HG03565 (cell line): Measurements from ENCODE around the gene PET100.
"Not testable (repeated sequence)": the region's sequence is repeated elsewhere in the genome, so short reads cannot be mapped to it uniquely, and the experiment has no call there.

ENCODE experiments used
- ATAC-seq: cut with Tn5 transposase; IDR thresholded peaks from one replicate; pipeline ENCODE4 v1.9.1; 2021; ENCODE audit warnings: mild to moderate bottlenecking, moderate library complexity; ENCODE audit not compliant: unreplicated experiment

Gene PET100

DNA sequence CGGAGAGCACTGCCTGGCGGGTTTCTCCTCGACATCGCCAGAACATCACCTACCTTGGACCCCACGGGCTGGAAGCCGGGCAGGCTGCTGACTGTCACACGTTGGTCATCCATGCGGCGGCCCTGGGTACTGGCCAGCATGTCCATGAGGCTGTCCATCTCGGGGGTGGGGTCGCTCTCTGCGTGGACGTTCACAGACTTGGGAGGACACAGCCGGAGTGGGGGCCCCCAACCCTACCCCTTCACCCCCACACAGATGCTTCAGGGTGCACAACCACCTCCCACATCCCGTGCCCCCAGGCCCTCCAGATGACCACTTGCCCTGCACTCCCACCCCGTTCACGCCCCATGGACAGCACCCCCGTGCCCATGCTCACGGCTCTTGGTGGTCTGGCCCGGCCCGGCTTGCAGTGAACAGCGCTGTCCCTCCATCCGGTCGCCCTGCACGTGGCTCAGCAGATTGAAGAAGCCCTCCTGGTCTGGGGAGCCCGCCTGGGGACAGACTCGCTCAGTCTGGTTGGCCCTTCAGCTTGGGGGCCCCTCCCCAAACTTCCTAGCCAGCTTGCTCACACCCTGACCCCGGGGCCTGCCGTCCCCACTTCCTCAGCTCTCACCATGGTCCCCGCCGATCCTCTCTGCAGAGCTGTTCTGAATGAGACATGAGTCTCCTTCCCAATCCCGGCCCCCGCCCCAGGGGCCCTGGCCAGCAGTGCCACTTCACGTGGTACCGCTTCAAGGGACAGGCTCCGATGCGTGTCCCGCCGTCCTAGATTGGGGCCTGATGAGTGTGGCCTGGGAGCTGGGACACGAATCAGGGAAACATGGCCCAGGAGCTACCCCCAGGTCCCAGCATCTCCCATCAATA is 3.0 kb downstream of the PET100 start:
- no peak for ATAC-seq

- ATAC-seq, result no peak
Measured at GRCh38 chr19:7633698-7634097, 4.1 kb downstream of the PET100 start, which contains the start of gene PCP2. Gene PCP2 (minus strand): TSS chr19:7633719. CDS start chr19:7633457, 262 bp downstream.

- no peak for ATAC-seq
Measured at GRCh38 chr19:7635670-7636069, 6.1 kb downstream of the PET100 start.

DNA sequence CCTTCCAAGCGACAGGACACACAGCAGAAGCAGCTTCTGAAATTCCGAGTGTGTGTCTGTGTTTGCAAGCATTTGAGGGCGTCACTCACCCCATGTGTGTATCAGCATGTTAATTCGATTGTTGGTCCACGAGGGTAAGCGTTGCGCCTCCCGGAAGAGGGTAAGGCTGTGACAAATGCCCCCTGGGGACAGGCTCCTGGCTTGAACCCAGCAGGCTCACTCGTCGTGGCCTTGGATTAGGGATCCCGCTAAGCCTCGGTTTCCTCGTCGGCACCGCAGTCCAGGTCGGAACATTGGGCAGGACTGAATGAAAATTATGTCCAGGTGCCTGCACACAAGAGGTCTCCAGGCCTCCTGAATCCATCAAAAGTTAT is 6.7 kb downstream of the PET100 start:
- ATAC-seq, result no peak

- ATAC-seq, result peak; percentile 50
Measured at GRCh38 chr19:7636691-7637373, 7.2 kb downstream of the PET100 start, which contains the start of gene STXBP2. Gene STXBP2 (plus strand): TSS chr19:7637110. CDS start chr19:7637150, 40 bp downstream.

GRCh38 chr19:7637374-7638256 is 8.0 kb downstream of the PET100 start:
- ATAC-seq, result no peak

DNA sequence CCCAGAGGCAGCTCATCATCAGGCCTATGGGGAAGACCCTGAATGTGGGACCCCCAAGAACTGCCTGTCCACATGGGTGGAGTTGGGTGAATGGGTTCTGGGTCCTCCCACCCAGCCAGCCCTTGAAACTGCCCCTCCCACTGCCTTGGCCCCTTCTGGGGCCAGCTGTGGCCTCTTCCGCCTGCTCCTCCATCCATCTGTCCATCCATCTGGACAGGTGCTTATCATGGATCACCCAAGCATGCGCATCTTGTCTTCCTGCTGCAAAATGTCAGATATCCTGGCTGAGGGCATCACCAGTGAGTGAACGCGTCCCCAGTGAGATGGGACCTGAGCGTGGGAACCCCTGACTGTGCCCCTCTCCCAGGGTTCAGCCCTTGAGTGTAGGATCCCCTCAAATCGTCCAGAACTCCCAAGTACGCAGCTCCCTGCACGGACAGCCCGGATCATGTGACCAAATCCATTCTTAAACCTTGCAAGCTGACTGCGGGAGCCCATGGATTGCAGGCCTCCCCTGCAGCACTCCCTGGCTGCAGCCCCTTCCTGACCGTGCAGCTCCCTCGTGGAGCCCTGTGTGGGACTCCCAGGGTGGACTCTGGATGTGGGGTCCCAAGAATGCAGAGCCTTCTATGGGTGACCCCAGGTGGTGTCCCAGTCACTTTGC is 9.3 kb downstream of the PET100 start:
- no peak for ATAC-seq

- ATAC-seq, result no peak
Measured at GRCh38 chr19:7639863-7640348, 10.3 kb downstream of the PET100 start.

GRCh38 chr19:7640803-7641202 is 11.2 kb downstream of the PET100 start:
- ATAC-seq, result no peak

- ATAC-seq, result no peak
Measured at GRCh38 chr19:7641290-7642276, 12.0 kb downstream of the PET100 start.

DNA sequence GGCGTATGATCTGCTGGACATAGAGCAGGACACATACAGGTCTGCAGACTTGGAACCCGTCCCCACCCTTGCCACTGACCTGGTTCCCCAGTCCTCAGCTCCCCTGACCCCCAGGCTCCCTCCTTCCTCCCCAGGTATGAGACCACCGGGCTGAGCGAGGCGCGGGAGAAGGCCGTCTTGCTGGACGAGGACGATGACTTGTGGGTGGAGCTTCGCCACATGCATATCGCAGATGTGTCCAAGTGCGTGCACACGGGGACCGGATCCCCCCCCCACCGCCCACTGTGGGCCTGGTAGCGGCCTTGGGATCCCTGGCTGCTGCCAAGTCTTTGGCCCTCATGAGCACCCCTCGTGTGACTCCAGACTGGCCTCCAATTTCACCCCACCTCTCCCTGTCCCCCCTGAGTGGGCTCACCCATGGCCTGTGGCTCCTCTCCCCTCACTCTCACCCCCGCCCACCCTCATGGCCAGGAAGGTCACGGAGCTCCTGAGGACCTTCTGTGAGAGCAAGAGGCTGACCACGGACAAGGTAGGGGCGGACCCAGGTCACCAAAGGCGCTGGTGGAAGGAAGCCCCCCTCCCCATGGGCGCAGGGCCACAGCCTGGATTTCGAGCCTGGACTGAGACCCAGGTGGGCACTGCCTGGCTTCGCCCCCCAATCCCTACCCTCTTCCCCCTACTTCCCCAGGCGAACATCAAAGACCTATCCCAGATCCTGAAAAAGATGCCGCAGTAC is 12.9 kb downstream of the PET100 start:
- no peak for ATAC-seq

- ATAC-seq, result no peak
Measured at GRCh38 chr19:7643031-7643415, 13.4 kb downstream of the PET100 start.

DNA sequence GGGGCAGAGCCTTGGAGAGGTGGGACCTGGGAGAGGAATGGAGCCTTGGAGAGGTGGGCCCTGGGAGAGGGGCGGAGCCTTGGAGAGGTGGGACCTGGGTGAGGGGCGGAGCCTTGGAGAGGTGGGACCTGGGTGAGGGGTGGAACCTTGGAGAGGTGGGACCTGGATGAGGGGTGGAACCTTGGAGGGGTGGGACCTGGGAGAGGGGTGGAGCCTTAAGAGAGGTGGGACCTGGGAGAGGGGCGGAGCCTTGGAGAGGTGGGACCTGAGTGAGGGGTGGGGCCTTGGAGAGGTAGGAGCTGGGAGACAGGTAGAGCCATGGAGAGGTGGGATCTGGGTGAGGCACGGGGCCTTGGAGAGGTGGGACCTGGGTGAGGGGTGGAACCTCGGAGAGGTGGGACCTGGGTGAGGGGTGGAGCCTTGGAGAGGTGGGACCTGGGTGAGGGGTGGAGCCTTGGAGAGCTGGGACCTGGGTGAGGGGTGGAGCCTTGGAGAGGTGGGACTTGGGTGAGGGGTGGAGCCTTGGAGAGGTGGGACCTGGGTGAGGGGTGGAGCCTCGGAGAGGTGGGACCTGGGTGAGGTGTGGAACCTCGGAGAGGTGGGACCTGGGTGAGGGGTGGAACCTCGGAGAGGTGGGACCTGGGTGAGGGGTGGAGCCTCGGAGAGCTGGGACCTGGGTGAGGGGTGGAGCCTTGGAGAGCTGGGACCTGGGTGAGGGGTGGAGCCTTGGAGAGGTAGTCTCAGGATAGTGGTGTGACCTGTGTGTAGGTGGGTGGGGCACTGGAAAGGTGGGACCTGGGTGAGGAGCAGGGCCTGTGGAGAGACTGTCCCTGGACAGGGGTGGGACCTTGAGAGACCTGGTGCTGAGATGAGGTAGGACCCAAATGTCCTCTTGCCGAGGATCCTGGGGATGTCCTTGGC is 14.3 kb downstream of the PET100 start:
- ATAC-seq, result not testable (repeated sequence)

GRCh38 chr19:7644550-7644877 is 14.9 kb downstream of the PET100 start:
- ATAC-seq, result no peak

- ATAC-seq, result no peak
Measured at GRCh38 chr19:7645163-7645562, 15.6 kb downstream of the PET100 start.

- ATAC-seq, result no peak
Measured at GRCh38 chr19:7645656-7646425, 16.2 kb downstream of the PET100 start.

GRCh38 chr19:7646426-7646700 is 16.8 kb downstream of the PET100 start:
- no peak for ATAC-seq
